ENCODE data around the gene PDCD6IP.

Gene PDCD6IP

DNA sequence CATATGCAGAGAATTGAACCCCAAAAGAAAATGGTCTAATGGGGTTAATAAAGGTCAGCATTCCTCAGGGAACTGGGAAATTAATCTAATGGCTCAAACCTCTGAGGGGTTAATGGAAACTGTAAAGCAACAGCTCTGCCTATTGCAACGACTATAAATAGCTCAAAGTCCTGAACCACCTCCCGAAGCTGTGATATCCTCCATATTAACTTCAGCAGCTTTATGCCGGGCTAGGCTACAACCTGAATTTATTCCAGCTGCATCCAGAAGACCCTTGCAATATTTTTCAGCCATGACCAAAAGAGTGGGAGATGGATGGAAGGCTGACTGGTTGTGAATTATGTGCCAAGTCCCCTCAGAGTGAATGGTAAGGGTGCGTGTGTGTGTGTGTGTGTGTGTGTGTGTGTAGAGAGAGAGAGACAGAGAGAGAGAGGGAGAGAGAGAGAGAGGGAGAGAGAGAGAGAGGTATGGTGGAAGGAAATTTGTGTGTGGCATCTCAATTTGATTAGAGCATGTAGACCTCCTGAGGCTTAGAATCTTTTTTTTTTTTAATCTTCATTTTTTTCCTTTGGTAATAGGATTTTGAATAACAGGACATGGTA lies 109.9 kb downstream of the PDCD6IP start:
- Histone ChIP-seq H3K27me3 (replicated peaks; ENCODE audit: insufficient read depth, low read length) (no peaks in the 10 kb centered on the region), H3F3A (ENCODE audit: insufficient read depth, low read length) (no peaks in the 10 kb centered on the region), H3K4me2 (ENCODE audit: low read depth, low read length) (no peak overlapping the region), H3K36me3 (replicated peaks; ENCODE audit: insufficient read depth, low read length) (no peaks in the 10 kb centered on the region), H3K4me1 (ENCODE audit: low read length) (no peaks in the 10 kb centered on the region), H2AFZ (ENCODE audit: low read length) (no peak overlapping the region), H3K4me3 (ENCODE audit: low read length) (no peak overlapping the region), H3K9ac (ENCODE audit: low read length) (no peak overlapping the region), H3K9me2 (replicated peaks; ENCODE audit: insufficient read depth, low read length) (no peaks in the 10 kb centered on the region), H3K27ac (ENCODE audit: low read length) (no peak overlapping the region), H3K9me3 (replicated peaks; ENCODE audit: insufficient read depth, low read length) (no peaks in the 10 kb centered on the region), H4K20me1 (ENCODE audit: insufficient read depth, low read length) (no peaks in the 10 kb centered on the region), H3K79me2 (ENCODE audit: low read length) (no peaks in the 10 kb centered on the region)
- TF ChIP-seq, protein P1, sequence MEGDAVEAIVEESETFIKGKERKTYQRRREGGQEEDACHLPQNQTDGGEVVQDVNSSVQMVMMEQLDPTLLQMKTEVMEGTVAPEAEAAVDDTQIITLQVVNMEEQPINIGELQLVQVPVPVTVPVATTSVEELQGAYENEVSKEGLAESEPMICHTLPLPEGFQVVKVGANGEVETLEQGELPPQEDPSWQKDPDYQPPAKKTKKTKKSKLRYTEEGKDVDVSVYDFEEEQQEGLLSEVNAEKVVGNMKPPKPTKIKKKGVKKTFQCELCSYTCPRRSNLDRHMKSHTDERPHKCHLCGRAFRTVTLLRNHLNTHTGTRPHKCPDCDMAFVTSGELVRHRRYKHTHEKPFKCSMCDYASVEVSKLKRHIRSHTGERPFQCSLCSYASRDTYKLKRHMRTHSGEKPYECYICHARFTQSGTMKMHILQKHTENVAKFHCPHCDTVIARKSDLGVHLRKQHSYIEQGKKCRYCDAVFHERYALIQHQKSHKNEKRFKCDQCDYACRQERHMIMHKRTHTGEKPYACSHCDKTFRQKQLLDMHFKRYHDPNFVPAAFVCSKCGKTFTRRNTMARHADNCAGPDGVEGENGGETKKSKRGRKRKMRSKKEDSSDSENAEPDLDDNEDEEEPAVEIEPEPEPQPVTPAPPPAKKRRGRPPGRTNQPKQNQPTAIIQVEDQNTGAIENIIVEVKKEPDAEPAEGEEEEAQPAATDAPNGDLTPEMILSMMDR (IDR thresholded peaks at IDR 0.05; ENCODE audit: low read length) = no peak
- TF ChIP-seq EZH2 (optimal IDR thresholded peaks at IDR 0.05; ENCODE audit: low read depth, low read length) = no peak
- no peak for TF ChIP-seq EZH2phosphoT487 (IDR thresholded peaks at IDR 0.05; ENCODE audit: low read length)
- DNase-seq = no peak

DNA sequence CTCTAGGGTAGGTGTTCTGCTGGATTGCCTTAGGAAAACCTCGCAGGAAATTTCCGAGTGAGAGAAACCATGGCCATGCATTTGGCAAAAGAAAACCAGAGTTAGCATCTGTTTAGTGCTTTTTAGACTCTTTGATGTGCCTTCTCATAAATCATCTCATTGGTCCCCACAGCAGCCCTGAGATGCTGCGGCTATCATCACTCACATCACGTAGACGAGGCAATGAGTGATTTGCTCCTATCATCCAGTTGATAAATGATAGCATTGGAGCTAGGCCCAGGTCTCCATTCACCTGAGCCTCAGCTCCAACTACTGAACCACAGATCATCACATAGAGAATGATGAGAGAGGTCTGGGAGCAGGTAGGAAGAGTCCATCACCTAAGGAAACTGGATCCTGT lies 111.1 kb downstream of the PDCD6IP start:
- no peak overlapping the region for H3K4me2 ChIP-seq (ENCODE audit: low read depth, low read length)
- H3K9ac ChIP-seq (ENCODE audit: low read length) = no peak overlapping the region
- H3K36me3 ChIP-seq (replicated peaks; ENCODE audit: insufficient read depth, low read length) = no peaks in the 10 kb centered on the region
- no peaks in the 10 kb centered on the region for H4K20me1 ChIP-seq (ENCODE audit: insufficient read depth, low read length)
- H3F3A ChIP-seq (ENCODE audit: insufficient read depth, low read length) = no peaks in the 10 kb centered on the region
- no peak for DNase-seq
- H3K4me1 ChIP-seq (ENCODE audit: low read length) = no peaks in the 10 kb centered on the region
- TF ChIP-seq EZH2 (optimal IDR thresholded peaks at IDR 0.05; ENCODE audit: low read depth, low read length) (no peak), EZH2phosphoT487 (IDR thresholded peaks at IDR 0.05; ENCODE audit: low read length) (no peak)
- no peaks in the 10 kb centered on the region for H3K9me3 ChIP-seq (replicated peaks; ENCODE audit: insufficient read depth, low read length)
- H3K27ac ChIP-seq (ENCODE audit: low read length) = no peak overlapping the region
- no peak overlapping the region for H3K4me3 ChIP-seq (ENCODE audit: low read length)
- no peaks in the 10 kb centered on the region for H3K9me2 ChIP-seq (replicated peaks; ENCODE audit: insufficient read depth, low read length)
- H2AFZ ChIP-seq (ENCODE audit: low read length) = no peak overlapping the region
- H3K27me3 ChIP-seq (replicated peaks; ENCODE audit: insufficient read depth, low read length) = no peaks in the 10 kb centered on the region
- no peaks in the 10 kb centered on the region for H3K79me2 ChIP-seq (ENCODE audit: low read length)

DNA sequence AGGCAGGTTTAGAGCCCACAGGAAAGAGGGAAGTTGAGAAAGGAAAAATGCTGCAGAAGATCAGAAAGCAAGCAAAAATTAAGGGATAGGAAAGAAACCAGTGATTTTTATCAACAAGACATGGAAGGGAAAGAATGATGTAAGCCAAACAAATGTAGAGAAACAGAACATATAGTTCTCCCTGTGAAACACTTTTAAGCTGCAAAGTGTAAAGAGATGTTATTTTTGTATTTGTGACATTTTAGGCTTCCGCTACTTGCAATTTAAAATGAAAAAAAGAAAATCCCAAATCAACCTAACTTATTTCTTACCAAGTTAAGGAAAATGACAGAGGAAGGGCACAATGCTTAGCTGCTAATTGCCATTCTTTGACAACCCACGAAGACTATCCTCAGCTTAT lies 111.6 kb downstream of the PDCD6IP start:
- Histone ChIP-seq H3K27ac (ENCODE audit: low read length) (no peak overlapping the region), H3K9me3 (replicated peaks; ENCODE audit: insufficient read depth, low read length) (no peaks in the 10 kb centered on the region), H3K4me3 (ENCODE audit: low read length) (no peak overlapping the region), H2AFZ (ENCODE audit: low read length) (no peak overlapping the region), H3K79me2 (ENCODE audit: low read length) (no peaks in the 10 kb centered on the region), H3K4me2 (ENCODE audit: low read depth, low read length) (no peak overlapping the region), H4K20me1 (ENCODE audit: insufficient read depth, low read length) (no peaks in the 10 kb centered on the region), H3F3A (ENCODE audit: insufficient read depth, low read length) (no peaks in the 10 kb centered on the region), H3K27me3 (replicated peaks; ENCODE audit: insufficient read depth, low read length) (no peaks in the 10 kb centered on the region), H3K9ac (ENCODE audit: low read length) (no peak overlapping the region), H3K9me2 (replicated peaks; ENCODE audit: insufficient read depth, low read length) (no peaks in the 10 kb centered on the region), H3K36me3 (replicated peaks; ENCODE audit: insufficient read depth, low read length) (no peaks in the 10 kb centered on the region), H3K4me1 (ENCODE audit: low read length) (no peaks in the 10 kb centered on the region)
- TF ChIP-seq, protein P1 (IDR thresholded peaks at IDR 0.05; ENCODE audit: low read length) = no peak
- TF ChIP-seq EZH2phosphoT487 (IDR thresholded peaks at IDR 0.05; ENCODE audit: low read length) (no peak), EZH2 (optimal IDR thresholded peaks at IDR 0.05; ENCODE audit: low read depth, low read length) (no peak)
- DNase-seq = no peak

DNA sequence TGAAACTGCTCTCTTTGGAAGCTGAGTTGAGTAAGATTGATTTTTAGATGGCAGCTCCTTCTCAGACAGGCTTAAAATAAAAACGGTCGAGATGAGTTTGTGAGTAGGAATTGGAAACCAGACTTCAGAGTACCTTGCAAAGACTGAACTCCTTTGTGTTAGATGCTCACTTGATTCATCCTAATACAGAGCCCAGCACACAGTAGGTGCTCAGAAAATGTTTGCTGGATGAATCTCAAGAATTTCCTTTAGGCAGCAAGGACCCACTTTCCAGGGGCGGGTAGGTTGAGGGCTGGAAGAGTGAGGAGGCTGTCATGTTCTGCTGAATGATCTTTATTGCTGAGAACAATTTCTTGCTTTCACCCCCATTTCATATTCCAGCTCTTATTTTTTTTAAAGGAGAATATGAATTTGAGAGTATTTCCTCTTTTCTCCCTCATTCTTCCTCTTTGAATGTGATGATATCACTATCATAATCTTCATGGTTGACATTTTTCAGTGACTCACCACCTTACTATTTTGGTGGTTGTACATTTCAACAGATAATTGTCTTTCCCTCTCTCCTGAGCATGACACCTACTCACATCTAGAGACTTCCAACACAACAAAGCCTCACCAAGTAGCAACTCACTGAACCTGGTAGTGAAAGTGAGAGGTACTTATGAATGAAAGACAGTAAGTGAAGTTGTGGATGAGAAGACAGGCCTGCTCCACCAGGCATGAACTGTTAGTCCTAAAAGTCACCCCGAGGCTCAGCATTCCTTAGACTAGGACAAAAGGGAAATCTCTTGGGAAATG lies 113.3 kb downstream of the PDCD6IP start:
- Histone ChIP-seq H3K9me3 (replicated peaks; ENCODE audit: insufficient read depth, low read length) (no peaks in the 10 kb centered on the region), H4K20me1 (ENCODE audit: insufficient read depth, low read length) (no peaks in the 10 kb centered on the region), H3K4me3 (ENCODE audit: low read length) (no peak overlapping the region), H3K9me2 (replicated peaks; ENCODE audit: insufficient read depth, low read length) (no peaks in the 10 kb centered on the region), H3F3A (ENCODE audit: insufficient read depth, low read length) (no peaks in the 10 kb centered on the region), H3K4me2 (ENCODE audit: low read depth, low read length) (no peak overlapping the region), H2AFZ (ENCODE audit: low read length) (no peak overlapping the region), H3K36me3 (replicated peaks; ENCODE audit: insufficient read depth, low read length) (no peaks in the 10 kb centered on the region), H3K4me1 (ENCODE audit: low read length) (no peaks in the 10 kb centered on the region), H3K9ac (ENCODE audit: low read length) (no peak overlapping the region), H3K79me2 (ENCODE audit: low read length) (no peaks in the 10 kb centered on the region), H3K27ac (ENCODE audit: low read length) (no peak overlapping the region), H3K27me3 (replicated peaks; ENCODE audit: insufficient read depth, low read length) (no peaks in the 10 kb centered on the region)
- no peak for TF ChIP-seq EZH2phosphoT487 (IDR thresholded peaks at IDR 0.05; ENCODE audit: low read length)
- no peak for TF ChIP-seq EZH2 (optimal IDR thresholded peaks at IDR 0.05; ENCODE audit: low read depth, low read length)
- TF ChIP-seq, protein P1 (IDR thresholded peaks at IDR 0.05; ENCODE audit: low read length) = no peak
- DNase-seq = no peak

Measured in MM.1S (cell line).